ENCODE results near the gene MAP3K2. TPM values are rescaled to one million over a fixed set of nuclear protein-coding genes. Genes with fewer than 3 reads are reported as not detected.

The MAP3K2 gene
- total and polyA plus RNA-seq, 2 of the 4 experiments (the other 2 are of a cell fraction): 6.2 to 30.8 TPM

DNA sequence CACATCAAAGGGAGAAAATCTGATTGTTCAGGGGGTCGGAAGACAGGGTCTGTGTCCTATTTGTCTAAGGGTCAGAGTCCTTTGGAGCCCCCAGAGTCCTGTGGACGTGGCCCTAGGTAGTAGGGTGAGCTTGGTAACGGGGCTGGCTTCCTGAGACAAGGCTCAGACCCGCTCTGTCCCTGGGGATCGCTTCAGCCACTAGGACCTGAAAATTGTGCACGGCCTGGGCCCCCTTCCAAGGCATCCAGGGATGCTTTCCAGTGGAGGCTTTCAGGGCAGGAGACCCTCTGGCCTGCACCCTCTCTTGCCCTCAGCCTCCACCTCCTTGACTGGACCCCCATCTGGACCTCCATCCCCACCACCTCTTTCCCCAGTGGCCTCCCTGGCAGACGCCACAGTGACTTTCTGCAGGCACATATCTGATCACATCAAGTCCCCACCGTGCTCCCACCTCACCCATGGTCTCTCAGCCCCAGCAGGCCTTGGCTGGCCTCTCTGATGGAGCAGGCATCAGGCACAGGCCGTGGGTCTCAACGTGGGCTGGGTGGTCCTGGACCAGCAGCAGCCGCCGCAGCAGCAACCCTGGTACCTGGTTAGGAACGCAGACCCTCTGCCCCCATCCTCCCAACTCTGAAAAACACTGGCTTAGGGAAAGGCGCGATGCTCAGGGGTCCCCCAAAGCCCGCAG is 34.2 kb upstream of the MAP3K2 start:
- BruUV-seq (replicated peaks): no TSS peak
- in situ Hi-C loops (cut with MboI; ENCODE audit: low sequenced_read_pairs): no loop called here

More for the DNA sequence above, 34.2 kb upstream of the MAP3K2 start:
- Histone ChIP-seq H3K14ac (replicated peaks; ENCODE audit: low read depth, low read length) (no peak overlapping the region), H3K27ac (ENCODE audit: insufficient read depth, low read length) (no peak overlapping the region), H2AK5ac (ENCODE audit: low read depth, low read length) (no peak overlapping the region), H2BK20ac (ENCODE audit: low read depth, low read length) (no peak overlapping the region), H3K4me1 (ENCODE audit: control insufficient read depth, insufficient read depth, low read length) (no peaks in the 10 kb centered on the region; the same call in 1 of the 2 replicates), H2AFZ (replicated peaks; ENCODE audit: low read length, poor library complexity) (peak overlapping the region; percentile 52), H3K9me3 (ENCODE audit: control insufficient read depth, insufficient read depth, low read length) (no peaks in the 10 kb centered on the region), H3K18ac (ENCODE audit: low read depth, low read length) (no peak overlapping the region), H4K5ac (ENCODE audit: low read depth, low read length) (no peak overlapping the region), H2AK9ac (replicated peaks; ENCODE audit: low read depth, low read length, poor library complexity) (no peak overlapping the region), H3K4me2 (ENCODE audit: low read depth, low read length) (no peak overlapping the region), H3K23ac (ENCODE audit: low read depth, low read length) (no peak overlapping the region), H2BK120ac (ENCODE audit: low read depth, low read length) (no peak overlapping the region), H2BK5ac (ENCODE audit: low read depth, low read length, poor library complexity, severe bottlenecking) (no peak overlapping the region), H3K27me3 (ENCODE audit: control insufficient read depth, insufficient read depth, low read length) (peaks cover 26% of the 10 kb centered on the region), H4K91ac (ENCODE audit: insufficient read depth, low read depth, low read length) (no peak overlapping the region), H3K56ac (ENCODE audit: extremely low read depth, insufficient read depth, low read length) (no peak overlapping the region), H3K36me3 (ENCODE audit: control insufficient read depth, insufficient read depth, low read length) (no peaks in the 10 kb centered on the region), H2BK15ac (ENCODE audit: low read depth, low read length) (no peak overlapping the region), H3K4ac (ENCODE audit: low read depth, low read length) (no peak overlapping the region), H3K9ac (ENCODE audit: low read depth, low read length) (no peak overlapping the region), H3K4me3 (ENCODE audit: insufficient read depth, low read depth, low read length) (no peak overlapping the region), H4K8ac (ENCODE audit: low read depth in 2 of 2, low read length in 2 of 2) (no peak overlapping the region), H4K20me1 (ENCODE audit: insufficient read depth, low read length) (no peaks in the 10 kb centered on the region; the same call in 1 of the 2 replicates), H3K9me1 (ENCODE audit: insufficient read depth, low read length) (no peaks in the 10 kb centered on the region), H3K79me1 (ENCODE audit: low read depth in 1 of 2, low read length in 2 of 2) (no peaks in the 10 kb centered on the region)
- ChIA-PET POLR2A (ENCODE audit: unreplicated experiment) (no interaction called here), CTCF (no interaction called here)
- DNase-seq (no peak), ATAC-seq (ENCODE audit: low read depth) (no peak)
- dilution Hi-C loops (cut with HindIII; ENCODE audit: low sequenced_read_pairs, unreplicated experiment): no loop called here
- intact Hi-C loops (cut with micrococcal nuclease): no loop called here
- TF ChIP-seq NFE2L2 (IDR thresholded peaks at IDR 0.05; ENCODE audit: low read depth, low read length) (no peak), MAFK (IDR thresholded peaks at IDR 0.05; ENCODE audit: low read depth, low read length) (no peak), POLR2A (IDR thresholded peaks at IDR 0.05; ENCODE audit: low read depth, low read length) (no peak), MAZ (IDR thresholded peaks at IDR 0.05; ENCODE audit: borderline replicate concordance, low read depth, low read length) (no peak), RFX5 (IDR thresholded peaks at IDR 0.05; ENCODE audit: low read depth, low read length) (no peak)
- TF ChIP-seq, protein P1, sequence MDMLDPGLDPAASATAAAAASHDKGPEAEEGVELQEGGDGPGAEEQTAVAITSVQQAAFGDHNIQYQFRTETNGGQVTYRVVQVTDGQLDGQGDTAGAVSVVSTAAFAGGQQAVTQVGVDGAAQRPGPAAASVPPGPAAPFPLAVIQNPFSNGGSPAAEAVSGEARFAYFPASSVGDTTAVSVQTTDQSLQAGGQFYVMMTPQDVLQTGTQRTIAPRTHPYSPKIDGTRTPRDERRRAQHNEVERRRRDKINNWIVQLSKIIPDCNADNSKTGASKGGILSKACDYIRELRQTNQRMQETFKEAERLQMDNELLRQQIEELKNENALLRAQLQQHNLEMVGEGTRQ (IDR thresholded peaks at IDR 0.05; ENCODE audit: low read depth, low read length): no peak
- WGBS, 2 experiments (ENCODE audit: extremely low coverage in 2 of 2, insufficient read length in 1 of 2): 90% methylated on average over 6 of the region's 16 CpGs; no CpG with 5 or more reads in 1 of the 2 experiments
